Karpas-422 (cell line): ENCODE measurements around the gene MRTFA. TPM values are rescaled to one million over a fixed set of nuclear protein-coding genes. Genes with fewer than 3 reads are reported as not detected.
"Not testable (repeated sequence)": the region's sequence is repeated elsewhere in the genome, so short reads cannot be mapped to it uniquely, and the experiment has no call there.

Experiments
- DNase-seq: peaks from one replicate; pipeline ENCODE4 v3.0.0-alpha.2; 2015
- H2AFZ ChIP-seq: fragments of 200-600 bp; sonication (generic); 2 replicates; pipeline ENCODE4 v1.6.1; 2014; ENCODE audit warnings: antibody characterized with exemption, low read length, mixed read lengths
- H3K27ac ChIP-seq: fragments of 200-600 bp; sonication (generic); 2 replicates; pipeline ENCODE4 v1.5.1; 2014; ENCODE audit warnings: mild to moderate bottlenecking, low read length, moderate library complexity
- H3K27me3 ChIP-seq: fragments of 200-600 bp; sonication (generic); 2 replicates; pipeline ENCODE4 v1.6.1; 2014; ENCODE audit warnings: low read length, mixed read lengths
- H3K36me3 ChIP-seq: fragments of 200-600 bp; sonication (generic); 2 replicates; pipeline ENCODE4 v1.6.1; 2014; ENCODE audit warnings: low read length, mixed read lengths; ENCODE audit not compliant: insufficient read depth
- H3K4me1 ChIP-seq: fragments of 200-600 bp; sonication (generic); 2 replicates; pipeline ENCODE4 v1.6.1; 2014; ENCODE audit warnings: mild to moderate bottlenecking, low read length, mixed read lengths
- H3K4me2 ChIP-seq: fragments of 200-600 bp; sonication (generic); 2 replicates; pipeline ENCODE4 v1.6.1; 2014; ENCODE audit warnings: low read length, low read depth, mild to moderate bottlenecking; ENCODE audit not compliant: poor library complexity, severe bottlenecking
- H3K4me3 ChIP-seq: fragments of 200-600 bp; sonication (generic); 2 replicates; pipeline ENCODE4 v1.5.1; 2014; ENCODE audit warnings: mild to moderate bottlenecking, antibody characterized with exemption, low read length, mixed read lengths
- H3K79me2 ChIP-seq: fragments of 200-600 bp; sonication (generic); 2 replicates; pipeline ENCODE4 v1.6.1; 2014; ENCODE audit warnings: mild to moderate bottlenecking, low read length, mixed read lengths
- H3K9ac ChIP-seq: fragments of 200-600 bp; sonication (generic); 2 replicates; pipeline ENCODE4 v1.6.0; 2014; ENCODE audit warnings: low read length
- H3K9me2 ChIP-seq: fragments of 200-600 bp; sonication (generic), shearing (Covaris generic); replicated peaks from 2 replicates; pipeline ENCODE4 v1.6.0; 2014; ENCODE audit warnings: mild to moderate bottlenecking, low read length, moderate library complexity; ENCODE audit not compliant: insufficient read depth
- H3K9me3 ChIP-seq: fragments of 300-700, 200-600 bp; sonication (generic); 2 replicates; pipeline ENCODE4 v1.6.1; 2014; ENCODE audit warnings: low read length, mixed read lengths
- H4K20me1 ChIP-seq: fragments of 200-600 bp; sonication (generic); 2 replicates; pipeline ENCODE4 v1.6.1; 2014; ENCODE audit warnings: mild to moderate bottlenecking, antibody characterized with exemption, low read length, low read depth; ENCODE audit not compliant: insufficient read depth
- total RNA-seq: library from RNA; depleted of rRNA; stranded (reverse); fragments of >200 nt; shearing (Covaris generic); gene quantifications from 2 replicates; pipeline ENCODE4 v1.2.3, GENCODE V29; 2014; ENCODE audit warnings: low replicate concordance

MRTFA gene
- total RNA-seq, 1 experiment from 2014 or later, result 37.2 TPM

DNA sequence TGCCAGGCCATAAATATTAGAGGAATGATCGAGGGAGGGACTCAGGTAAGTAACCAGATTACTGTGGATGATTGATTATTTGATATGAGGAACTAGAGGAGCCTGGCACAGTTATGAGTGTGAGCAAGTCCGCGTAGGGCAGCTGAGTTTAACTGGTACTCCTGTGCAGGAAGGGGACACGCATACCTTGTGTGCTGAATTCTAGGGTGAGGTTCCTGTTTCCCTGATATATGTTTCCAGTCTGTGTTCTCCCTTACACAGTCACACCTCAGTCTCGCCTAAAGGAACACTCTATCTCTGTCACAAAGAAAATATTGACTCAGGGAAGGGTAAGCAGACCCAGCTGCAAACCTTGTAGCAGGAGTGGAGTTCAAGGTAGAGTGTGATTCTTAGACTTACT lies 248.8 kb downstream of the MRTFA start:
- no peaks in the 10 kb centered on the region for H3K27me3 ChIP-seq

DNA sequence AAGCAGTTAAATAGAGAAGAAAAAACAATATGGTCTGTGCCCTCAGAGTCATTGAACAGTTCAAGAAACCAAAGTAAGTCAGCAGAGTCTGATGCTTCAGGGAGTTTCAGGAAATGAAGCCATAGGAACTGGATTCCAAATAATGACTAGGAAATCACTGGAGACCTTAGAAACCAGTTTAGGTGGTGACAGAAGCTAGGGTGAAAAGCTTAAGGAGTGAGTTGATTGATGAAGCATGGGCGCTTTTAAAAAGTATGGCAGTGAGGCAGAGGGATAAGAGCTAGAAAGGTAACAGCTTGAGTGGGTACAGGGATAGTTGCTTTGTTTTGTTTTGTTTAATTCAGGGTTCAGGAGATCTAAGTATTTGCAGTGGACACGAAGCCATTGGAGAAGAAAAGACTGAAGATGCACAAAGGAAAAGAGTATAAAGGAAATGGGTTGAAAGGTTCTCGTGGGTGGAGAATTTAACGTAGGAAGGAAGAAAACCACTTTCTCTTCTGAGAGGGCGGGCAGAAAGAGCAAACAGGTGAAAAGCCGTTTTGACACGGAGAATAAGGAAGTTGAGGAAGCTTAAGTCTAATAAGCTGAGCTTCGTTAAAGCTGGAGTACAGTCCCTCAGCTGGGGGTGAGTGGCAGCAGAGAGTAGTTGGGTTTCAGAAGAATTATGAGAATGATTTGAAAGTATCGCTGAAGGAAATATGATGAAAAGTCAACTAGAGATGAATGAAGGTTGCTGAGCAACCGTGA lies 251.3 kb downstream of the MRTFA start:
- Histone ChIP-seq H3K27ac (peak overlapping the region; percentile 87), H3K27me3 (no peaks in the 10 kb centered on the region), H4K20me1 (no peaks in the 10 kb centered on the region), H3K4me1 (peaks cover 75% of the 10 kb centered on the region), H3K9ac (peak overlapping the region; percentile 54), H3K36me3 (0 out of 2 replicates have a peak, but pooled peaks cover 9% of the 10 kb centered on the region), H2AFZ (no peak overlapping the region), H3K9me2 (no peaks in the 10 kb centered on the region), H3K9me3 (no peaks in the 10 kb centered on the region), H3K4me3 (peak overlapping the region; percentile 28; the same call in 1 of the 2 replicates), H3K79me2 (peaks cover 93% of the 10 kb centered on the region), H3K4me2 (peak overlapping the region; percentile 63)
- peak; percentile 77 for DNase-seq

More for the DNA sequence above, 248.8 kb downstream of the MRTFA start:
- Histone ChIP-seq H3K4me1 (peaks cover 80% of the 10 kb centered on the region), H3K27ac (peak overlapping the region; percentile 87), H4K20me1 (no peaks in the 10 kb centered on the region), H3K36me3 (0 out of 2 replicates have a peak, but pooled peaks cover 11% of the 10 kb centered on the region), H3K4me3 (no peak overlapping the region), H3K9me2 (no peaks in the 10 kb centered on the region), H3K79me2 (peaks cover 93% of the 10 kb centered on the region), H2AFZ (no peak overlapping the region), H3K4me2 (no peak overlapping the region), H3K9me3 (no peaks in the 10 kb centered on the region), H3K9ac (no peak overlapping the region)
- DNase-seq, result no peak

DNA sequence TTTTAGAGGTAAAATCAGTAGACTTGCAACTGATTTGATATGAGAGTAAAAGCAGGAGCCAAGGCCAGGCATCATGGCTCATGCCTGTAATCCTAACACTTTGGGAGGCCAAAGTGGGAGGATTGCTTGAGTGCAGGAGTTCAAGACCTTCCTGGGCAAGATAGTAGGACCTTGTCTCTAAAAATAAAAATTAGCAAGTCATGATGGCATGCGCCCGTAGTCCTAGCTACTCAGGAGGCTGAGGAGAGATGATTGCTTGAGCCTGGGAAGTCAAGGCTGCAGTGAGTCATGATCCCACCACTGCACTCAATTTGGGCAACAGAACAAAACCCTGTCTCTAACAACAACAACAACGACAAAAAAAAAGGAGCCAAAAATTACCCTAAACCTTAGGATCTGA lies 252.6 kb downstream of the MRTFA start:
- Histone ChIP-seq H3K36me3 (peaks cover 15% of the 10 kb centered on the region; the same call in 1 of the 2 replicates), H4K20me1 (no peaks in the 10 kb centered on the region), H3K27ac (peak overlapping the region; percentile 69), H3K4me3 (no peak overlapping the region), H3K79me2 (peaks cover 98% of the 10 kb centered on the region), H3K27me3 (no peaks in the 10 kb centered on the region), H3K4me1 (peaks cover 71% of the 10 kb centered on the region), H3K9ac (peak overlapping the region; percentile 16; the same call in 1 of the 2 replicates), H3K9me3 (no peaks in the 10 kb centered on the region), H2AFZ (no peak overlapping the region), H3K4me2 (peak overlapping the region; percentile 20), H3K9me2 (no peaks in the 10 kb centered on the region)
- DNase-seq, result no peak

DNA sequence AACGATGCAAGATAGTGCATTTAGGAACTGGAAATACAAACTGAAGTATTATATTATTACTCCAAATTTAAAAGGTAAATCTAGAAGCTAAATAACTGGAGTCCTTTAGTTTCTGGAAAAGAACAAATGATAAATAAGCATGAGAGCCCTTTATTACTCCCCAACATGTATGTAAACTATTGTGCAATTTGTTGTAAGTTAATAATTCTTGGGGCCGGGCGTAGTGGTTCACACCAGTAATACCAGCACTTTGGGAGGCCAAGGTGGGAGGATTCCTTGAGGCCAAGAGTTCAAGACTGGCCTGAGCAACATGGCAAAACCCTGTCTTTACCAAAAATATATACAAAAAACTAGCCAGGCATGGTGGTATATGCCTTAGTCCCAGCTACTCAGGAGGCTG lies 255.1 kb downstream of the MRTFA start:
- Histone ChIP-seq H3K27ac (peak overlapping the region; percentile 67), H3K79me2 (peaks cover 98% of the 10 kb centered on the region), H3K9ac (no peak overlapping the region), H3K4me3 (no peak overlapping the region), H3K4me2 (no peak overlapping the region), H4K20me1 (no peaks in the 10 kb centered on the region), H3K36me3 (peaks cover 15% of the 10 kb centered on the region; the same call in 1 of the 2 replicates), H2AFZ (no peak overlapping the region), H3K9me2 (no peaks in the 10 kb centered on the region), H3K27me3 (no peaks in the 10 kb centered on the region), H3K4me1 (peaks cover 72% of the 10 kb centered on the region), H3K9me3 (no peaks in the 10 kb centered on the region)
- no peak for DNase-seq

DNA sequence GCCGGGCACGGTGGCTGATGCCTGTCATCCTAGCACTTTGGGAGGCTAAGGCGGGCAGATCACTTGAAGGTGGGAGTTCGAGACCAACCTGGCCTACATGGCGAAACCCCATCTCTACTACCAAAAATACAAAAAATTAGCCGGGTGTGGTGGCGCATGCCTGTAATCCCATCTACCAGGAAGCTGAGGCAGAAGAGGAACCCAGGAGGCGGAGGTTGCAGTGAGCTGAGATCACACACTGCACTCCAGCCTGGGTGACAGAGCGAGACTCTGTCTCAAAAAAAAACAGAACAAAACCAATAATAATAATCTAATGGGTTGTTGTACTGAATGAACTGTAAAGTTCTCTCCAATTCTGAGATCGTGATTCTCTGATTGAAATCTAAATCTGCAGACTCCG lies 258.1 kb downstream of the MRTFA start:
- peak overlapping the region; percentile 100 for H3K27ac ChIP-seq
- peaks cover 68% of the 10 kb centered on the region for H3K4me1 ChIP-seq
- H2AFZ ChIP-seq, H4K20me1 ChIP-seq, H3K27me3 ChIP-seq, DNase-seq, H3K9me2 ChIP-seq, H3K9ac ChIP-seq, H3K9me3 ChIP-seq, H3K4me3 ChIP-seq, H3K4me2 ChIP-seq: not testable (repeated sequence)
- H3K79me2 ChIP-seq, result peaks cover 84% of the 10 kb centered on the region
- H3K36me3 ChIP-seq, result peaks cover 12% of the 10 kb centered on the region

DNA sequence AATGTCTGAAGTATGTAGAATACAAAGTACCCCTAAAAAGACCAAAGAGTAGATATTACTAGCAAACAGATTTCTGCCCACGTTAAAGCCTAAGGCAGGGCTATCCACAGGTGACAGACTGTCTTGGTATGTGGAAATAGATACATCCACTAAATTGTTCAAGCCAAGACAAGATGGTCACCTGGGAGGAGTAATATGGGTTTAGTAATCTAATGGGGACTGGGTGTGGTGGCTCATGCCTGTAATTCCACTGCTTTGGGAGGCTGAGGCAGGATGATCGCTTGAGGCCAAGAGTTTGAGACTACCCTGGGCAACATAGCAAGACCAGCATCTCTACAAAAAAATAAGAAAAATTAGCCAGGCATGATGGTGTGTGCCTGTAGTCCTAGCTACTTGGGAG lies 258.6 kb downstream of the MRTFA start:
- Histone ChIP-seq H2AFZ (no peak overlapping the region), H3K4me1 (peaks cover 67% of the 10 kb centered on the region), H3K27ac (peak overlapping the region; percentile 100), H3K9ac (no peak overlapping the region), H3K4me2 (no peak overlapping the region), H3K9me2 (no peaks in the 10 kb centered on the region), H3K4me3 (no peak overlapping the region), H3K79me2 (peaks cover 84% of the 10 kb centered on the region), H3K36me3 (peaks cover 18% of the 10 kb centered on the region), H3K27me3 (no peaks in the 10 kb centered on the region), H4K20me1 (no peaks in the 10 kb centered on the region), H3K9me3 (no peaks in the 10 kb centered on the region)
- DNase-seq, result no peak

DNA sequence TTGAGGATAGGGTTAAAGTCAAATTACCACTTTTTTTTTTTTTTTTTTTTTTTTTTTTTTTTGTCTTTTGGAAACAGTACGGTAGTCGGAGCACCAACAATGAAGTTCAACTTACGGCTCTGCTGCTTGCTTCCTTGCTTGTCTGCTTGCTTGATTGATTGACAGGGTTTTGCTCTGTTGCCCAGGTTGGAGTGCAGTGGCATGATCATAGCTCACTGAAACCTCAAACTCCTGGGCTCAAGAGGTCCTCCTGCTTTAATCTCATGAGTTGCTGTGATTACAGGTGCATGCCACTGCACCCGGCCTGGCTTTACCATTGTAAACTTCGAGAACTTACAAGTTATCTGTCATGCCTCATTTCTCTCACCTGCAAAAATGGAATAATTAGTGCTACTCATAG lies 260.4 kb downstream of the MRTFA start:
- Histone ChIP-seq H3K4me3 (0 out of 2 replicates have a peak overlapping the region, but pooled peaks have one; percentile 14), H3K27me3 (no peaks in the 10 kb centered on the region), H4K20me1 (no peaks in the 10 kb centered on the region), H3K9me2 (no peaks in the 10 kb centered on the region), H3K79me2 (peaks cover 82% of the 10 kb centered on the region), H3K27ac (peak overlapping the region; percentile 100), H3K36me3 (peaks cover 25% of the 10 kb centered on the region), H3K4me1 (peaks cover 65% of the 10 kb centered on the region), H3K9me3 (no peaks in the 10 kb centered on the region), H2AFZ (no peak overlapping the region), H3K9ac (peak overlapping the region; percentile 64), H3K4me2 (peak overlapping the region; percentile 60)
- DNase-seq, result peak; percentile 94

DNA sequence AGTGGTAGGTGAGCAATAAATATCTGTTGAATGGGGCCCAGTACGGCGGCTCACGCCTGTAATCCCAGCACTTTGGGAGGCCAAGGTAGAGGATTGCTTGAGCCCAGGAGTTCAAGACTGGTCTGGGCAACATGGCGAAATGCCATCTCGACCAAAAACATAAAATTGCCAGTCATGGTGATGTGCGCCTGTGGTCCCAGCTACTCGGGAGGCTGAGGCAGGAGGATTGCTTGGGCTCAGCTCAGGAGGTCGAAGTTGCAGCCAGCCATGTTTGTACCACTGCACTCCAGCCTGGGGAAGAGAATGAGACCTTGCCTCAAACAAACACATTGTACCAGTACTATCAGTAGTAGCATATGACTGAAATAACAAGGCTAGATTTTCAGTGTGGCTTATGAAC lies 262.0 kb downstream of the MRTFA start:
- Histone ChIP-seq H3K36me3 (peaks cover 26% of the 10 kb centered on the region), H3K27me3 (no peaks in the 10 kb centered on the region), H4K20me1 (no peaks in the 10 kb centered on the region), H3K9me2 (no peaks in the 10 kb centered on the region), H3K9me3 (no peaks in the 10 kb centered on the region), H3K9ac (0 out of 2 replicates have a peak overlapping the region, but pooled peaks have one; percentile 64), H3K4me2 (peak overlapping the region; percentile 60), H3K79me2 (peaks cover 73% of the 10 kb centered on the region), H3K4me1 (peaks cover 65% of the 10 kb centered on the region), H3K27ac (peak overlapping the region; percentile 100), H2AFZ (no peak overlapping the region), H3K4me3 (no peak overlapping the region)
- no peak for DNase-seq
